Adrenal gland (tissue), 12 donors: ENCODE data around the gene OR1F1. TPM values are rescaled to one million over a fixed set of nuclear protein-coding genes. Genes with fewer than 3 reads are reported as not detected.

ENCODE experiments used
- DNase-seq, 7 donors: peaks; one replicate each; pipeline ENCODE4 v3.0.0-alpha.2; 2019 to 2020
- H3K27ac ChIP-seq, 5 donors: fragments of 200-600 bp; sonication (generic) in 4 of 5; 1 replicate in 3 of 5; 2 replicates in 2 of 5; pipeline versions ENCODE4 v1.5.1 to v1.8.0; 2016 to 2020; ENCODE audit warnings: mild to moderate bottlenecking in 1 of 5
- H3K27me3 ChIP-seq: fragments of 200-600 bp; 2 replicates; pipeline ENCODE4 v1.8.0; 2021
- H3K36me3 ChIP-seq, 2 donors: fragments of 200-600 bp; replicated peaks in 1 of 2; 1 replicate in 1 of 2; 2 replicates in 1 of 2; pipeline versions ENCODE4 v1.5.1 to v1.8.0; 2018 to 2022
- H3K4me1 ChIP-seq, 2 donors: fragments of 200-600 bp; replicated peaks in 1 of 2; 1 replicate in 1 of 2; 2 replicates in 1 of 2; pipeline versions ENCODE4 v1.5.1 to v1.8.0; 2018 to 2021
- H3K4me3 ChIP-seq, 4 donors: fragments of 200-600 bp; sonication (generic) in 3 of 4; one replicate each; pipeline ENCODE4 v1.5.1; 2016 to 2018
- H3K9me3 ChIP-seq, 3 donors: fragments of 200-600 bp; sonication (generic) in 1 of 3; replicated peaks in 1 of 3; 1 replicate in 2 of 3; 2 replicates in 1 of 3; pipeline versions ENCODE4 v1.5.1 to v1.8.0; 2016 to 2021
- CTCF ChIP-seq, 6 experiments: fragments of 450-650 bp in 4 of 6; fragments of 200-600 bp in 2 of 6; sonication (generic) in 1 of 6; IDR thresholded peaks; 1 replicate in 5 of 6; 2 replicates in 1 of 6; pipeline versions ENCODE4 v1.5.1 to v1.8.0; 2016 to 2021; ENCODE audit warnings: antibody characterized with exemption in 6 of 6, mild to moderate bottlenecking in 2 of 6, moderate library complexity in 1 of 6
- POLR2A ChIP-seq, 2 donors: fragments of 450-650 bp; IDR thresholded peaks; one replicate each; pipeline ENCODE4 v1.6.1; 2017; ENCODE audit warnings: antibody characterized with exemption in 2 of 2, mild to moderate bottlenecking in 2 of 2, moderate library complexity in 1 of 2
- WGBS, 4 donors: extraction: QIAGEN DNeasy Blood & Tissue Kit in 2 of 4; methylation state at CpG; one replicate each; pipeline versions ENCODE4 v1.1.5 to v1.1.7; 2013 to 2017; 5-methylcytosine and 5-hydroxymethylcytosine counted together
- intact Hi-C, 2 donors: fragments of 100-400 bp; cut with DNase I; formaldehyde crosslinking; loops; one replicate each; pipeline versions ENCODE4 v1.14.1 to v1.15.0; 2022 to 2023
- polyA plus RNA-seq, 3 donors: library from polyadenylated mRNA; stranded (reverse); fragments of 200-250 nt in 2 of 3; fragments of 350-450 nt in 1 of 3; fragmentation: Illumina TruSeq in 1 of 3; extraction: RNeasy Lipid Tissue Mini Kit (QIAGEN cat#74804) in 1 of 3; gene quantifications; one replicate each; pipeline ENCODE4 v1.2.3, GENCODE V29; 2013 to 2014
- total RNA-seq, 9 donors: library from RNA; depleted of rRNA in 4 of 9; stranded (reverse); fragments of >200 nt in 4 of 9; fragments of 120-200 nt in 1 of 9; fragmentation: NEBNext Ultra II Directional in 1 of 9; extraction: Animal tissue kit (Norgen Biotek cat#: 25700) in 1 of 9; gene quantifications; one replicate each; pipeline versions ENCODE4 v1.1.0 to v1.2.4, GENCODE V29; 2013 to 2023
- donor health status: healthy with polysubstance abuse.
- donor health status: Bipolar disorder and iron deficiency.
- donor health status: DM: yes; HTN: yes; CAD: no.
- donor health status: DM: no; HTN: no; CAD: no.
- donor health status: DM: no; HTN: no; CAD: no.
- donor health status: DM: yes; HTN: yes; CAD: no.

Gene OR1F1
- total and polyA plus RNA-seq, 12 donors, result not detected

- WGBS, 4 donors, result 1 to 2% (median 1%) methylated on average over 28 to 59 of the region's 59 CpGs
- Histone ChIP-seq H3K36me3 (no peaks in the 10 kb centered on the region), H3K27me3 (no peaks in the 10 kb centered on the region), H3K4me1 (peaks cover 0 to 7% of the 10 kb centered on the region in 2 donors), H3K9me3 (no peaks in the 10 kb centered on the region), H3K27ac (peak overlapping the region; percentile 54 to 97 (median 85)), H3K4me3 (peak overlapping the region in 2 of 4 donors; percentile 72 to 82)
- no peak for TF ChIP-seq CTCF (IDR thresholded peaks at IDR 0.05)
- peak in 1 of 2 donors; percentile 21 for TF ChIP-seq POLR2A (IDR thresholded peaks at IDR 0.05)
- peak in 6 of 7 donors; percentile 55 to 89 (median 64) for DNase-seq
- intact Hi-C loops, result no loop called here
These were observed 30.6 kb upstream of the OR1F1 start for GRCh38 chr16:3157229-3158025.

- intact Hi-C loops, result no loop called here
- no peak for TF ChIP-seq CTCF (IDR thresholded peaks at IDR 0.05)
- no peak for TF ChIP-seq POLR2A (IDR thresholded peaks at IDR 0.05)
- WGBS, 4 donors, result 0 to 1% (median 0%) methylated on average over 2 to 27 of the region's 27 CpGs
These were observed 29.9 kb upstream of the OR1F1 start for GRCh38 chr16:3158026-3158509.

GRCh38 chr16:3158510-3159314 lies 29.3 kb upstream of the OR1F1 start:
- Histone ChIP-seq H3K27me3 (no peaks in the 10 kb centered on the region), H3K9me3 (no peaks in the 10 kb centered on the region), H3K4me3 (peak overlapping the region; percentile 17 to 82 (median 68)), H3K4me1 (peaks cover 0 to 7% of the 10 kb centered on the region in 2 donors), H3K36me3 (no peaks in the 10 kb centered on the region), H3K27ac (peak overlapping the region; percentile 54 to 97 (median 85))
- peak; percentile 86 to 95 (median 92) for DNase-seq
- intact Hi-C loops, result no loop called here
- 0 to 1% (median 1%) methylated on average over 30 to 70 of the region's 70 CpGs for WGBS, 4 donors
- peak; percentile 9 to 59 for TF ChIP-seq POLR2A (IDR thresholded peaks at IDR 0.05)
- no peak for TF ChIP-seq CTCF (IDR thresholded peaks at IDR 0.05)

More at GRCh38 chr16:3158026-3158509, 29.9 kb upstream of the OR1F1 start:
- H3K27ac ChIP-seq, result peak overlapping the region; percentile 54 to 97 (median 85)
- H3K27me3 ChIP-seq, result no peaks in the 10 kb centered on the region
- no peaks in the 10 kb centered on the region for H3K36me3 ChIP-seq
- DNase-seq, result no peak
- peaks cover 0 to 7% of the 10 kb centered on the region in 2 donors for H3K4me1 ChIP-seq
- H3K4me3 ChIP-seq, result peak overlapping the region; percentile 17 to 82 (median 68)
- H3K9me3 ChIP-seq, result no peaks in the 10 kb centered on the region
